Keratinocyte (primary cell): ENCODE results near the gene GCKR. TPM values are rescaled to one million over a fixed set of nuclear protein-coding genes. Genes with fewer than 3 reads are reported as not detected.
"Not testable (repeated sequence)": the region's sequence is repeated elsewhere in the genome, so short reads cannot be mapped to it uniquely, and the experiment has no call there.

ENCODE experiments used
- DNase-seq: peaks from one replicate; pipeline ENCODE4 v3.0.0-alpha.2; 2011; ENCODE audit warnings: low read depth, missing footprints, low spot score
- FAIRE-seq: peaks from 2 replicates; lab custom pipeline; 2011; peaks lifted over from hg19 to GRCh38; lab: Jason Lieb, UNC
- H2AFZ ChIP-seq: 2 replicates; pipeline ENCODE4 v1.6.0; 2012; ENCODE audit warnings: low read length, control low read depth, inconsistent platforms; ENCODE audit not compliant: control insufficient read depth
- H3K27ac ChIP-seq: 2 replicates; pipeline ENCODE4 v1.5.1; 2011; ENCODE audit warnings: low read length; ENCODE audit not compliant: control insufficient read depth, insufficient read depth
- H3K27me3 ChIP-seq: 3 replicates; pipeline ENCODE4 v1.6.0; 2011; ENCODE audit warnings: low read length; ENCODE audit not compliant: control insufficient read depth, insufficient read depth; ENCODE audit errors: extremely low read depth
- H3K36me3 ChIP-seq, 2 experiments: 2 replicates in 1 of 2; 3 replicates in 1 of 2; pipeline ENCODE4 v1.5.1; 2011; ENCODE audit warnings: low read length in 2 of 2, mild to moderate bottlenecking in 1 of 2; ENCODE audit not compliant: control insufficient read depth in 2 of 2, insufficient read depth in 2 of 2; ENCODE audit errors: extremely low read depth in 1 of 2
- H3K4me1 ChIP-seq: 3 replicates; pipeline ENCODE4 v1.5.1; 2011; ENCODE audit warnings: low read length; ENCODE audit not compliant: control insufficient read depth, insufficient read depth; ENCODE audit errors: extremely low read depth
- H3K4me2 ChIP-seq: 3 replicates; pipeline ENCODE4 v1.6.0; 2011; ENCODE audit warnings: low read depth, low read length; ENCODE audit not compliant: control insufficient read depth, insufficient read depth; ENCODE audit errors: extremely low read depth
- H3K4me3 ChIP-seq, 3 experiments: fragments of 200-600 bp in 1 of 3; sonication (generic) in 1 of 3; 2 replicates in 2 of 3; 3 replicates in 1 of 3; pipeline ENCODE4 v1.5.1; 2011 to 2016; ENCODE audit warnings: low read length in 3 of 3, mild to moderate bottlenecking in 3 of 3, control low read depth in 2 of 3, inconsistent platforms in 1 of 3, low read depth in 1 of 3, mixed read lengths in 1 of 3, mixed run types in 1 of 3, moderate library complexity in 1 of 3; ENCODE audit not compliant: control insufficient read depth in 2 of 3, insufficient read depth in 2 of 3; ENCODE audit errors: extremely low read depth in 1 of 3
- H3K79me2 ChIP-seq: 2 replicates; pipeline ENCODE4 v1.6.0; 2012; ENCODE audit warnings: low read length; ENCODE audit not compliant: control insufficient read depth, insufficient read depth
- H3K9ac ChIP-seq: 3 replicates; pipeline ENCODE4 v1.6.0; 2011; ENCODE audit warnings: low read length; ENCODE audit not compliant: control insufficient read depth, insufficient read depth; ENCODE audit errors: extremely low read depth
- H3K9me1 ChIP-seq: 3 replicates; pipeline ENCODE4 v1.6.0; 2011; ENCODE audit warnings: low read length; ENCODE audit not compliant: control insufficient read depth, insufficient read depth; ENCODE audit errors: extremely low read depth
- H3K9me3 ChIP-seq: 2 replicates; pipeline ENCODE4 v1.5.1; 2012; ENCODE audit warnings: low read depth, low read length; ENCODE audit not compliant: control insufficient read depth
- H4K20me1 ChIP-seq: 3 replicates; pipeline ENCODE4 v1.6.0; 2011; ENCODE audit warnings: low read length; ENCODE audit not compliant: control insufficient read depth, insufficient read depth; ENCODE audit errors: extremely low read depth
- EZH2 ChIP-seq: IDR thresholded peaks from one replicate; pipeline ENCODE4 v1.6.1; 2012; ENCODE audit warnings: inconsistent platforms, mild to moderate bottlenecking, low read length, moderate library complexity
- dilution Hi-C: fragments of 300-500 bp; cut with MboI; formaldehyde crosslinking; loops from one replicate; pipeline ENCODE4 v1.7.0; 2020; ENCODE audit warnings: low sequenced_read_pairs; ENCODE audit not compliant: extremely low pct_ligation_motif_present
- polyA plus RNA-seq, 5 experiments: library from polyadenylated mRNA; depleted of rRNA in 3 of 5; stranded (reverse) in 3 of 5; stranded (forward) in 1 of 5; unstranded in 1 of 5; fragments of >200 nt; gene quantifications; 1 replicate in 1 of 5; 2 replicates in 3 of 5; 3 replicates in 1 of 5; pipeline versions ENCODE4 v1.2.1 to v1.2.3, GENCODE V29; 2011 to 2012; ENCODE audit warnings: missing spikeins in 2 of 5, low read depth in 1 of 5, low replicate concordance in 1 of 5
- TF ChIP-seq, protein P1 (sequence below), 3 experiments: IDR thresholded peaks in 1 of 3; conservative IDR thresholded peaks in 1 of 3; optimal IDR thresholded peaks in 1 of 3; 2 replicates in 2 of 3; 3 replicates in 1 of 3; pipeline versions ENCODE3 to v1.5.1; 2011; ENCODE audit warnings: low read length in 3 of 3, mild to moderate bottlenecking in 3 of 3, moderate library complexity in 2 of 3, control low read depth in 1 of 3, inconsistent platforms in 1 of 3; ENCODE audit not compliant: insufficient read depth in 2 of 3; ENCODE audit errors: extremely low read depth in 1 of 3

Gene GCKR
- polyA plus RNA-seq, 1 donor (not counting 4 experiments of a cell fraction or from before 2014, with no cell fraction given): 0.18 TPM

DNA sequence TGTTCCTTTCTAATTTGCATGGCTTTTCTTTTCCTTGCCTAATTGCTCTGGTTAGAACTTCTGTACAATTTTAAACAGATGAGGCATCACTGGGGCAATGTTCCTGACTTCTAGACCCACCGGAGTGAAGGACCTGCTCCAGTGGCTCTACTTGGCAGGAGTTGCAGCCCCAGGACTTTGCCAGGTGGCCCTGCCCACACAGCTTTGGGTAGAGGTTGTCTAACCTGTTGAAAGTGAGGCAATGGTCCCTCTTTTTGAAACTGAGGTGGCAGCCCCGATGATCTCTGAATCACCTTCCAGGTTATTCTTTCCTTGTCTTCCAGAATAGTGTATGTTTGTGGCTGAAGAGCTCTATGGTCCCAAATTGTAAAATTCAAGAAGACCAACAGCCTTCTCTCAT, 56.3 kb downstream of the GCKR start:
- H3K36me3 ChIP-seq: no peaks in the 10 kb centered on the region
- H4K20me1 ChIP-seq: no peaks in the 10 kb centered on the region
- H3K9me3 ChIP-seq: no peaks in the 10 kb centered on the region
- no peaks in the 10 kb centered on the region for H3K79me2 ChIP-seq
- H3K4me3 ChIP-seq: no peak overlapping the region
- H3K9me1 ChIP-seq: no peaks in the 10 kb centered on the region
- DNase-seq (no peak), FAIRE-seq (no peak)
- no peak for TF ChIP-seq EZH2
- TF ChIP-seq, protein P1, sequence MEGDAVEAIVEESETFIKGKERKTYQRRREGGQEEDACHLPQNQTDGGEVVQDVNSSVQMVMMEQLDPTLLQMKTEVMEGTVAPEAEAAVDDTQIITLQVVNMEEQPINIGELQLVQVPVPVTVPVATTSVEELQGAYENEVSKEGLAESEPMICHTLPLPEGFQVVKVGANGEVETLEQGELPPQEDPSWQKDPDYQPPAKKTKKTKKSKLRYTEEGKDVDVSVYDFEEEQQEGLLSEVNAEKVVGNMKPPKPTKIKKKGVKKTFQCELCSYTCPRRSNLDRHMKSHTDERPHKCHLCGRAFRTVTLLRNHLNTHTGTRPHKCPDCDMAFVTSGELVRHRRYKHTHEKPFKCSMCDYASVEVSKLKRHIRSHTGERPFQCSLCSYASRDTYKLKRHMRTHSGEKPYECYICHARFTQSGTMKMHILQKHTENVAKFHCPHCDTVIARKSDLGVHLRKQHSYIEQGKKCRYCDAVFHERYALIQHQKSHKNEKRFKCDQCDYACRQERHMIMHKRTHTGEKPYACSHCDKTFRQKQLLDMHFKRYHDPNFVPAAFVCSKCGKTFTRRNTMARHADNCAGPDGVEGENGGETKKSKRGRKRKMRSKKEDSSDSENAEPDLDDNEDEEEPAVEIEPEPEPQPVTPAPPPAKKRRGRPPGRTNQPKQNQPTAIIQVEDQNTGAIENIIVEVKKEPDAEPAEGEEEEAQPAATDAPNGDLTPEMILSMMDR (optimal IDR thresholded peaks at IDR 0.05 in 1 of 3, IDR thresholded peaks at IDR 0.05 in 1 of 3, conservative IDR thresholded peaks at IDR 0.05 in 1 of 3; ENCODE audit: extremely low read depth in 1 of 3, insufficient read depth in 2 of 3, low read length in 3 of 3): no peak
- H3K27ac ChIP-seq: no peak overlapping the region
- H2AFZ ChIP-seq: no peak overlapping the region
- H3K4me1 ChIP-seq: no peaks in the 10 kb centered on the region
- no peak overlapping the region for H3K9ac ChIP-seq
- dilution Hi-C loops: no loop called here
- no peaks in the 10 kb centered on the region for H3K27me3 ChIP-seq
- H3K4me2 ChIP-seq: no peak overlapping the region

DNA sequence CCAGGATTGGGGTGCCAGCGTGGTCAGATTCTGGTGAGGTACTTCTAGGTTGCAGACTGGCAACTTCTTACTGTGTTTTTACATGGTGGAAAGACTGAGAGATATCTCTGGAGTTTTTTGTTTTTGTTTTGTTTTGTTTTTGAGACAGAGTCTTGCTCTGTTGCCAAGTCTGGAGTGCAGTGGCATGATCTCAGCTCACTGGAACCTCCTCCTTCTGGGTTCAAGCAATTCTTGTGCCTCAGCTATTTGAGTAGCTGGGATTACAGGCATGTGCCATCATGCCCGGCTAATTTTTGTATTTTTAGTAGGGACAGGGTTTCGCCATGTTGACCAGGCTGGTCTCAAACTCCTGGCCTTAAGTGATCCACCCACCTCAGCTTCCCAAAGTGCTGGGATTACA, 57.8 kb downstream of the GCKR start:
- H3K79me2 ChIP-seq, H3K27me3 ChIP-seq, dilution Hi-C loops, H3K4me2 ChIP-seq, DNase-seq, H3K4me3 ChIP-seq, H2AFZ ChIP-seq, FAIRE-seq, H3K27ac ChIP-seq, H3K4me1 ChIP-seq, H3K9me3 ChIP-seq, H3K36me3 ChIP-seq, H3K9me1 ChIP-seq, H3K9ac ChIP-seq, H4K20me1 ChIP-seq: not testable (repeated sequence)

DNA sequence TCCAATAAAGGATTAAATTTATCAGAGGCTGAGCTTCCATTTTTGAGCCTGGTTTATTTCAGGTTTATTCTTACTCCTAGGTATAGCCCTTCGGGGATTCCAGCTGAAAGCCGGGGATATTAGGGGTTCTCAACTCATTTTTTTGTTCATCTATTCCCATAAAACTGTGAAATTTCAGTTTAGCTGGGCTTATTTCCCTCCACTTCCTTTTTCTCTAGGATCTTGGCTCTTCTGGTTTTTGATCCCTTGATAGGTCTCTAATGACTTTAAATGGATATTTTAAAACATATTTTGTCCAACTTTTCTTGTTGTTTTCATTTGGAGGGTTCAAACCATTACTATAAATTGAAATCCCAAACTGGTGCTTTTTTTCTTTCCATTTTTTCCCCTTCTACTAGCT, 62.6 kb downstream of the GCKR start:
- Histone ChIP-seq H3K9me1 (no peaks in the 10 kb centered on the region), H3K4me1 (no peaks in the 10 kb centered on the region), H3K9me3 (no peaks in the 10 kb centered on the region), H3K36me3 (no peaks in the 10 kb centered on the region), H4K20me1 (no peaks in the 10 kb centered on the region), H3K4me3 (no peak overlapping the region), H3K79me2 (no peaks in the 10 kb centered on the region), H3K9ac (no peak overlapping the region), H2AFZ (no peak overlapping the region), H3K27ac (no peak overlapping the region), H3K4me2 (no peak overlapping the region), H3K27me3 (no peaks in the 10 kb centered on the region)
- DNase-seq: no peak
- FAIRE-seq: no peak
- TF ChIP-seq, protein P1 (optimal IDR thresholded peaks at IDR 0.05 in 1 of 3, IDR thresholded peaks at IDR 0.05 in 1 of 3, conservative IDR thresholded peaks at IDR 0.05 in 1 of 3; ENCODE audit: extremely low read depth in 1 of 3, insufficient read depth in 2 of 3, low read length in 3 of 3): no peak
- no peak for TF ChIP-seq EZH2
- dilution Hi-C loops: no loop called here
